HG02970 (cell line): Measurements from ENCODE around the gene USH2A.
A peak's percentile ranks its signal among the peaks of the same experiment; 100 is the strongest.

ENCODE experiments used
- ATAC-seq: cut with Tn5 transposase; IDR thresholded peaks from one replicate; pipeline ENCODE4 v1.9.1; 2021; ENCODE audit warnings: mild to moderate bottlenecking, moderate library complexity, moderate number of reproducible peaks; ENCODE audit not compliant: unreplicated experiment, low FRiP score

The USH2A gene

GRCh38 chr1:216303690-216304089, 119.6 kb downstream of the USH2A start:
- ATAC-seq: no peak

- ATAC-seq: no peak
These were observed 129.6 kb downstream of the USH2A start for GRCh38 chr1:216293683-216294082.

- no peak for ATAC-seq
These were observed 133.2 kb downstream of the USH2A start for GRCh38 chr1:216290074-216290473.

- no peak for ATAC-seq
These were observed 138.2 kb downstream of the USH2A start for GRCh38 chr1:216285052-216285451.

- ATAC-seq: no peak
These were observed 141.5 kb downstream of the USH2A start for GRCh38 chr1:216281757-216282156.

- ATAC-seq: no peak
These were observed 153.0 kb downstream of the USH2A start for GRCh38 chr1:216270086-216270773.

GRCh38 chr1:216261631-216262030, 161.6 kb downstream of the USH2A start:
- ATAC-seq: no peak

- ATAC-seq: no peak
These were observed 164.4 kb downstream of the USH2A start for GRCh38 chr1:216258856-216259255.

GRCh38 chr1:216258386-216258785, 164.9 kb downstream of the USH2A start:
- no peak for ATAC-seq

GRCh38 chr1:216250861-216251260, 172.4 kb downstream of the USH2A start:
- no peak for ATAC-seq

GRCh38 chr1:216248628-216249027, 174.6 kb downstream of the USH2A start:
- no peak for ATAC-seq

- no peak for ATAC-seq
These were observed 175.3 kb downstream of the USH2A start for GRCh38 chr1:216247937-216248336.

- no peak for ATAC-seq
These were observed 176.6 kb downstream of the USH2A start for GRCh38 chr1:216246577-216247203.

GRCh38 chr1:216238844-216239243, 184.4 kb downstream of the USH2A start:
- ATAC-seq: no peak

- no peak for ATAC-seq
These were observed 185.2 kb downstream of the USH2A start for GRCh38 chr1:216237927-216238542.

GRCh38 chr1:216224233-216224632, 199.0 kb downstream of the USH2A start:
- ATAC-seq: no peak

GRCh38 chr1:216223486-216223885, 199.8 kb downstream of the USH2A start:
- no peak for ATAC-seq

GRCh38 chr1:216222288-216222687, 201.0 kb downstream of the USH2A start:
- no peak for ATAC-seq

- peak; percentile 99 for ATAC-seq
These were observed 202.0 kb downstream of the USH2A start for GRCh38 chr1:216221260-216221700.

- no peak for ATAC-seq
These were observed 206.9 kb downstream of the USH2A start for GRCh38 chr1:216216305-216216704.

- no peak for ATAC-seq
These were observed 208.1 kb downstream of the USH2A start for GRCh38 chr1:216215169-216215568.

GRCh38 chr1:216212826-216213225, 210.4 kb downstream of the USH2A start:
- ATAC-seq: no peak
